ENCODE data around the gene CCDC154.

CCDC154 gene

GRCh38 chr16:1431497-1432270 lies 12.7 kb downstream of the CCDC154 start:
- peaks cover 0 to 9% (median 0%) of the 10 kb centered on the region in 4 donors for H3K4me1 ChIP-seq
- intact Hi-C loops (cut with DNase I; ENCODE audit: low total_unique reads): no loop called here
- no peak for TF ChIP-seq CTCF (IDR thresholded peaks at IDR 0.05)
- no peak overlapping the region for H3K4me3 ChIP-seq
- no peak overlapping the region for H3K27ac ChIP-seq
- no peaks in the 10 kb centered on the region for H3K9me3 ChIP-seq
- H3K36me3 ChIP-seq: peaks cover 0 to 13% (median 0%) of the 10 kb centered on the region in 3 donors
- no peak for DNase-seq
- peaks cover 0 to 55% of the 10 kb centered on the region in 2 donors for H3K27me3 ChIP-seq

GRCh38 chr16:1430759-1431496 lies 13.4 kb downstream of the CCDC154 start, which contains the start of gene PERCC1:
Gene PERCC1, plus strand, starts transcription at chr16:1431078. Its CDS starts 1,516 bp downstream, at chr16:1432594.
- no peak for DNase-seq
- no peak within 1 kb of the TSS for H3K4me3 ChIP-seq
- no peak within 1 kb of the TSS for H3K27ac ChIP-seq
- peaks cover 0 to 55% of the 10 kb centered on the region in 2 donors for H3K27me3 ChIP-seq
- H3K36me3 ChIP-seq: peaks cover 0 to 10% (median 0%) of the 10 kb centered on the region in 3 donors
- H3K4me1 ChIP-seq: peaks cover 0 to 9% (median 0%) of the 10 kb centered on the region in 4 donors
- TF ChIP-seq CTCF (IDR thresholded peaks at IDR 0.05): no peak
- no peaks in the 10 kb centered on the region for H3K9me3 ChIP-seq
- intact Hi-C loops (cut with DNase I; ENCODE audit: low total_unique reads): no loop called here

- Histone ChIP-seq H3K27ac (no peak overlapping the region), H3K4me1 (peaks cover 0 to 9% (median 0%) of the 10 kb centered on the region in 4 donors), H3K36me3 (peaks cover 0 to 4% (median 0%) of the 10 kb centered on the region in 3 donors), H3K27me3 (peaks cover 0 to 55% of the 10 kb centered on the region in 2 donors), H3K4me3 (no peak overlapping the region), H3K9me3 (no peaks in the 10 kb centered on the region)
- intact Hi-C loops (cut with DNase I; ENCODE audit: low total_unique reads): no loop called here
- no peak for TF ChIP-seq CTCF (IDR thresholded peaks at IDR 0.05)
- no peak for DNase-seq
These were observed 14.1 kb downstream of the CCDC154 start for GRCh38 chr16:1430214-1430758.

- H3K36me3 ChIP-seq: no peaks in the 10 kb centered on the region
- H3K27me3 ChIP-seq: peaks cover 0 to 50% of the 10 kb centered on the region in 2 donors
- no peak for TF ChIP-seq CTCF (IDR thresholded peaks at IDR 0.05)
- H3K27ac ChIP-seq: no peak overlapping the region
- H3K9me3 ChIP-seq: no peaks in the 10 kb centered on the region
- H3K4me1 ChIP-seq: peaks cover 0 to 9% (median 0%) of the 10 kb centered on the region in 4 donors
- intact Hi-C loops (cut with DNase I; ENCODE audit: low total_unique reads): loop anchor here (10.0 kb wide), 1 partner anchor 45 kb away; the partner anchor contains the start of gene CLCN7
- DNase-seq: no peak
- H3K4me3 ChIP-seq: no peak overlapping the region
These were observed 14.7 kb downstream of the CCDC154 start for GRCh38 chr16:1429631-1430030.

GRCh38 chr16:1429012-1429411 lies 15.3 kb downstream of the CCDC154 start:
- DNase-seq: no peak
- intact Hi-C loops (cut with DNase I; ENCODE audit: low total_unique reads): loop anchor here (10.0 kb wide), 1 partner anchor 46 kb away; the partner anchor contains the start of gene CLCN7

More at GRCh38 chr16:1429012-1429411, 15.3 kb downstream of the CCDC154 start:
- no peak for TF ChIP-seq CTCF (IDR thresholded peaks at IDR 0.05)
- Histone ChIP-seq H3K27me3 (peaks cover 0 to 44% of the 10 kb centered on the region in 2 donors), H3K4me3 (no peak overlapping the region), H3K27ac (no peak overlapping the region), H3K4me1 (peaks cover 0 to 9% (median 0%) of the 10 kb centered on the region in 4 donors), H3K9me3 (no peaks in the 10 kb centered on the region), H3K36me3 (no peaks in the 10 kb centered on the region)
